ENCODE data around the gene PRPF8. TPM values are rescaled to one million over a fixed set of nuclear protein-coding genes. Genes with fewer than 3 reads are reported as not detected.

The PRPF8 gene
- total and polyA plus RNA-seq, 3 experiments from 2014 or later, result 209 to 447 (median 430) TPM

- H3K9me3 Mint-ChIP-seq, result no peaks in the 10 kb centered on the region
- H3K27me3 ChIP-seq (ENCODE audit: insufficient read depth, low read length, poor library complexity, severe bottlenecking), result no peaks in the 10 kb centered on the region
- POLR2A ChIA-PET, result interaction anchor here (1.0 to 2.7 kb wide), 5 partner anchors 31 to 588 kb away, joined by 3 to 26 read pairs (median 5); partner anchors contain the start of genes PRPF8, RPA1, SMG6 and SMYD4
- H3K4me1 ChIP-seq (ENCODE audit: insufficient read depth, low read length), result peaks cover 30% of the 10 kb centered on the region
- peaks cover 0 to 6% of the 10 kb centered on the region in 2 donors for H3K27me3 Mint-ChIP-seq
- peaks cover 28 to 44% (median 42%) of the 10 kb centered on the region in 3 donors for H3K4me1 Mint-ChIP-seq
- no peaks in the 10 kb centered on the region for H3K9me3 ChIP-seq (ENCODE audit: low read length)
- peak overlapping the region; percentile 49 for H3K27ac ChIP-seq (ENCODE audit: low read depth, low read length)
- H3K36me3 ChIP-seq (ENCODE audit: insufficient read depth, low read length), result no peaks in the 10 kb centered on the region
- H3K36me3 Mint-ChIP-seq, result peaks cover 0 to 18% (median 4%) of the 10 kb centered on the region in 3 donors
- peak overlapping the region; percentile 45 to 97 (median 67) for H3K4me3 Mint-ChIP-seq
- H3K27ac Mint-ChIP-seq, result peak overlapping the region in 2 of 8 donors; percentile 40 to 46
- peak overlapping the region; percentile 70 for H3K4me3 ChIP-seq (ENCODE audit: low read length)
- CTCF ChIA-PET, result interaction anchor here (1.2 to 2.4 kb wide), 4 partner anchors 14 to 68 kb away, joined by 3 to 11 read pairs (median 4); partner anchors contain the start of gene RILP
- peak in 3 of 5 donors; percentile 32 to 65 (median 42) for DNase-seq
These were observed 30.5 kb upstream of the PRPF8 start for GRCh38 chr17:1714980-1715802.

GRCh38 chr17:1714427-1714979 is 29.8 kb upstream of the PRPF8 start:
- Mint-ChIP-seq H3K4me3 (peak overlapping the region; percentile 39 to 84 (median 73)), H3K36me3 (peaks cover 0 to 18% (median 4%) of the 10 kb centered on the region in 3 donors)
- H3K4me3 ChIP-seq (ENCODE audit: low read length), result no peak overlapping the region

GRCh38 chr17:1713878-1714426 is 29.3 kb upstream of the PRPF8 start:
- Mint-ChIP-seq H3K4me1 (peaks cover 28 to 45% (median 44%) of the 10 kb centered on the region in 3 donors), H3K36me3 (peaks cover 0 to 18% (median 4%) of the 10 kb centered on the region in 3 donors), H3K27ac (peak overlapping the region in 5 of 8 donors; percentile 13 to 78 (median 63)), H3K9me3 (no peaks in the 10 kb centered on the region), H3K27me3 (peaks cover under 1 to 6% of the 10 kb centered on the region in 2 donors), H3K4me3 (peak overlapping the region; percentile 26 to 84 (median 73))
- Histone ChIP-seq H3K36me3 (ENCODE audit: insufficient read depth, low read length) (no peaks in the 10 kb centered on the region), H3K9me3 (ENCODE audit: low read length) (no peaks in the 10 kb centered on the region), H3K4me1 (ENCODE audit: insufficient read depth, low read length) (peaks cover 30% of the 10 kb centered on the region), H3K27ac (ENCODE audit: low read depth, low read length) (peak overlapping the region; percentile 51), H3K27me3 (ENCODE audit: insufficient read depth, low read length, poor library complexity, severe bottlenecking) (peaks cover 1% of the 10 kb centered on the region), H3K4me3 (ENCODE audit: low read length) (no peak overlapping the region)
- CTCF ChIA-PET, result interaction anchor here (1.2 to 2.3 kb wide), 3 partner anchors 7 to 151 kb away, joined by 3 to 5 read pairs (median 3); no protein-coding TSS in a partner anchor
- POLR2A ChIA-PET, result no interaction called here
- no peak for DNase-seq

More at GRCh38 chr17:1714427-1714979, 29.8 kb upstream of the PRPF8 start:
- Mint-ChIP-seq H3K27ac (peak overlapping the region in 3 of 8 donors; percentile 33 to 78 (median 72)), H3K27me3 (peaks cover 0 to 6% of the 10 kb centered on the region in 2 donors), H3K9me3 (no peaks in the 10 kb centered on the region), H3K4me1 (peaks cover 28 to 44% (median 42%) of the 10 kb centered on the region in 3 donors)
- H3K36me3 ChIP-seq (ENCODE audit: insufficient read depth, low read length), result no peaks in the 10 kb centered on the region
- H3K4me1 ChIP-seq (ENCODE audit: insufficient read depth, low read length), result peaks cover 30% of the 10 kb centered on the region
- H3K27ac ChIP-seq (ENCODE audit: low read depth, low read length), result peak overlapping the region; percentile 51
- POLR2A ChIA-PET, result no interaction called here
- no peaks in the 10 kb centered on the region for H3K9me3 ChIP-seq (ENCODE audit: low read length)
- H3K27me3 ChIP-seq (ENCODE audit: insufficient read depth, low read length, poor library complexity, severe bottlenecking), result no peaks in the 10 kb centered on the region
- no peak for DNase-seq
- CTCF ChIA-PET, result interaction anchor here (1.2 to 2.3 kb wide), 2 partner anchors 54 to 151 kb away, joined by 3 to 5 read pairs; no protein-coding TSS in a partner anchor

DNA sequence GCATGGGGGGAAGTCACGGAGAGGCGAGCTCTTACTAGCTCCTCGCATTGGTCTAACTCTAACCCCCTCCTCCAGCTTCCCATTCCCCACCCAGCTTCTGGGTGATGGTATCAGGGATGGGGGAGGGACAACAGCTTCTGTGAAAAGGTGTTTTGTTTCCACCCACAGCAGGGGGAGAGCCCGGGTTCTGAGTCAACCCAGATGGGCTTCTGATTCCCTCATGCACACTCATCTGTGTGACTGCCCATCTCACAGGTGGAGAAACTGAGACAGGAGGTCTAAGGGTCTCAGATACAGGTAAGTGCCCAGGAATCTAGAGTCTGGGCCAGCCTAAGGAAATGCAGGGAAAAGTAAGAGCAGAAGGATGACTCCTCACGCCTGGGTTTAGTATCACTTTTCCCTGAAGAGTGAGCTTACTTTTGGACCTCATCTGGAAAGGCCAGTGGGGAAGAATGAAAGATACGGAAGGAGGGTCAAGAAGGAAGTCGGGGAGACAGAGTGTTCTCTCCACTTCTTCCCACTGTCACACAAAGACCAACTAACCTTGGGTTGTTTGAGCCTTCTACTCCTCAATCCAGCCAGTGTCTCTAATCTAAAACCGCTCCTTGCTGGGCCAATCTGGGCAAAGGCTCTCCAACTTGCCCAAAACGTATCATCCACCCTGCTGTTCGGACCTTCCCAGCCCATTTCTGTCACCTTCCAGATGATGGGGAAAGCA is 28.7 kb upstream of the PRPF8 start:
- peak overlapping the region; percentile 51 for H3K27ac ChIP-seq (ENCODE audit: low read depth, low read length)
- H3K9me3 ChIP-seq (ENCODE audit: low read length), result no peaks in the 10 kb centered on the region
- no peaks in the 10 kb centered on the region for H3K36me3 ChIP-seq (ENCODE audit: insufficient read depth, low read length)
- peaks cover 28 to 44% (median 44%) of the 10 kb centered on the region in 3 donors for H3K4me1 Mint-ChIP-seq
- peaks cover 2% of the 10 kb centered on the region for H3K27me3 ChIP-seq (ENCODE audit: insufficient read depth, low read length, poor library complexity, severe bottlenecking)
- H3K4me3 ChIP-seq (ENCODE audit: low read length), result no peak overlapping the region
- DNase-seq, result no peak
- H3K36me3 Mint-ChIP-seq, result peaks cover 0 to 18% (median 4%) of the 10 kb centered on the region in 3 donors
- ChIA-PET CTCF (interaction anchor here (1.2 to 2.3 kb wide), 3 partner anchors 8 to 152 kb away, joined by 3 to 5 read pairs (median 3); no protein-coding TSS in a partner anchor), POLR2A (no interaction called here)
- no peaks in the 10 kb centered on the region for H3K9me3 Mint-ChIP-seq
- peaks cover 4 to 10% of the 10 kb centered on the region in 2 donors for H3K27me3 Mint-ChIP-seq
- H3K4me1 ChIP-seq (ENCODE audit: insufficient read depth, low read length), result peaks cover 30% of the 10 kb centered on the region
- peak overlapping the region in 5 of 7 donors; percentile 29 to 83 (median 40) for H3K4me3 Mint-ChIP-seq
- peak overlapping the region in 4 of 8 donors; percentile 32 to 91 (median 78) for H3K27ac Mint-ChIP-seq

- Mint-ChIP-seq H3K27me3 (peaks cover 11 to 12% of the 10 kb centered on the region in 2 donors), H3K27ac (peak overlapping the region in 3 of 8 donors; percentile 54 to 78 (median 75)), H3K4me3 (peak overlapping the region in 2 of 7 donors; percentile 13 to 90), H3K4me1 (peaks cover 23 to 39% (median 38%) of the 10 kb centered on the region in 3 donors), H3K9me3 (no peaks in the 10 kb centered on the region), H3K36me3 (peaks cover 0 to 18% (median 4%) of the 10 kb centered on the region in 3 donors)
- DNase-seq, result no peak
- ChIA-PET POLR2A (no interaction called here), CTCF (interaction anchor here (1.3 to 2.3 kb wide), 2 partner anchors 9 to 153 kb away, joined by 3 to 5 read pairs; no protein-coding TSS in a partner anchor)
- Histone ChIP-seq H3K9me3 (ENCODE audit: low read length) (no peaks in the 10 kb centered on the region), H3K4me3 (ENCODE audit: low read length) (no peak overlapping the region), H3K4me1 (ENCODE audit: insufficient read depth, low read length) (peaks cover 21% of the 10 kb centered on the region), H3K27ac (ENCODE audit: low read depth, low read length) (peak overlapping the region; percentile 10), H3K36me3 (ENCODE audit: insufficient read depth, low read length) (no peaks in the 10 kb centered on the region), H3K27me3 (ENCODE audit: insufficient read depth, low read length, poor library complexity, severe bottlenecking) (peaks cover 2% of the 10 kb centered on the region)
These were observed 27.6 kb upstream of the PRPF8 start for GRCh38 chr17:1712271-1712670.

- Mint-ChIP-seq H3K4me1 (peaks cover 21 to 38% (median 35%) of the 10 kb centered on the region in 3 donors), H3K4me3 (peak overlapping the region in 5 of 7 donors; percentile 13 to 90 (median 38)), H3K27me3 (peaks cover 13 to 15% of the 10 kb centered on the region in 2 donors), H3K36me3 (peaks cover 0 to 17% (median 4%) of the 10 kb centered on the region in 3 donors), H3K27ac (peak overlapping the region in 3 of 8 donors; percentile 54 to 78 (median 75)), H3K9me3 (no peaks in the 10 kb centered on the region)
- H3K9me3 ChIP-seq (ENCODE audit: low read length), result no peaks in the 10 kb centered on the region
- no peaks in the 10 kb centered on the region for H3K36me3 ChIP-seq (ENCODE audit: insufficient read depth, low read length)
- no peak for DNase-seq
- H3K4me1 ChIP-seq (ENCODE audit: insufficient read depth, low read length), result peaks cover 17% of the 10 kb centered on the region
- ChIA-PET CTCF (interaction anchor here (1.3 kb wide), 1 partner anchor 9 kb away, joined by 3 read pairs; no protein-coding TSS in a partner anchor), POLR2A (no interaction called here)
- no peak overlapping the region for H3K27ac ChIP-seq (ENCODE audit: low read depth, low read length)
- H3K27me3 ChIP-seq (ENCODE audit: insufficient read depth, low read length, poor library complexity, severe bottlenecking), result peaks cover 2% of the 10 kb centered on the region
- H3K4me3 ChIP-seq (ENCODE audit: low read length), result no peak overlapping the region
These were observed 27.1 kb upstream of the PRPF8 start for GRCh38 chr17:1711804-1712203.
